Measurements from ENCODE around the gene GTF2F1. TPM values are rescaled to one million over a fixed set of nuclear protein-coding genes. Genes with fewer than 3 reads are reported as not detected.

Gene GTF2F1
- total and polyA plus RNA-seq, 4 donors: 7.4 to 24.4 (median 16.8) TPM

- Histone ChIP-seq H3K27me3 (ENCODE audit: control insufficient read depth in 4 of 4, insufficient read depth in 4 of 4, low read length in 3 of 4) (no peaks in the 10 kb centered on the region), H3K36me3 (ENCODE audit: control insufficient read depth in 4 of 4, insufficient read depth in 3 of 4, low read depth in 1 of 4, low read length in 3 of 4) (peaks cover 24 to 70% (median 51%) of the 10 kb centered on the region in 4 donors), H3K9me3 (ENCODE audit: control insufficient read depth in 4 of 4, low read length in 3 of 4) (no peaks in the 10 kb centered on the region), H3K9ac (ENCODE audit: low read depth in 1 of 2, low read length in 2 of 2) (no peak overlapping the region), H3K4me3 (ENCODE audit: low read depth in 1 of 3, low read length in 3 of 3) (no peak overlapping the region), H3K4me1 (ENCODE audit: control insufficient read depth in 4 of 4, insufficient read depth in 4 of 4, low read length in 3 of 4) (peaks cover 0 to 7% (median under 1%) of the 10 kb centered on the region in 4 donors), H3K27ac (ENCODE audit: low read depth in 1 of 2, low read length in 2 of 2) (no peak overlapping the region)
- TF ChIP-seq RAD21 (IDR thresholded peaks at IDR 0.05) (no peak), NR2F2 (IDR thresholded peaks at IDR 0.05) (no peak), SP1 (IDR thresholded peaks at IDR 0.05) (no peak), CTCF (IDR thresholded peaks at IDR 0.05; ENCODE audit: low read depth, low read length, missing input control) (no peak), HNF4G (IDR thresholded peaks at IDR 0.05) (no peak), ATF3 (IDR thresholded peaks at IDR 0.05) (no peak), FOXA1 (IDR thresholded peaks at IDR 0.05) (no peak), JUND (IDR thresholded peaks at IDR 0.05) (no peak), EGR1 (IDR thresholded peaks at IDR 0.05; ENCODE audit: low read depth in 2 of 2) (no peak), YY1 (IDR thresholded peaks at IDR 0.05) (no peak), TAF1 (conservative IDR thresholded peaks at IDR 0.05) (no peak), FOXA2 (IDR thresholded peaks at IDR 0.05) (no peak), REST (IDR thresholded peaks at IDR 0.05) (no peak), RXRA (IDR thresholded peaks at IDR 0.05) (no peak), GABPA (IDR thresholded peaks at IDR 0.05 in 1 of 2, conservative IDR thresholded peaks at IDR 0.05 in 1 of 2) (no peak), MAX (IDR thresholded peaks at IDR 0.05) (no peak), HNF4A (conservative IDR thresholded peaks at IDR 0.05) (no peak), ZBTB33 (IDR thresholded peaks at IDR 0.05) (no peak)
- WGBS: 97% methylated on average over 29 of the region's 29 CpGs
- no peak for DNase-seq (ENCODE audit: low spot score)
Observed at GRCh38 chr19:6416658-6417405, 23.9 kb upstream of the GTF2F1 start.

Measured in liver (tissue), 9 donors.